ENCODE data around the gene RAE1. TPM values are rescaled to one million over a fixed set of nuclear protein-coding genes. Genes with fewer than 3 reads are reported as not detected.

RAE1 gene
- polyA plus RNA-seq, 2 donors, result 8.6 to 25.0 TPM

GRCh38 chr20:57323034-57323433 is 28.0 kb upstream of the RAE1 start:
- Histone ChIP-seq H3K27me3 (ENCODE audit: control insufficient read depth in 1 of 2, insufficient read depth in 2 of 2, low read length in 2 of 2) (no peaks in the 10 kb centered on the region), H3K36me3 (ENCODE audit: control insufficient read depth in 2 of 2, insufficient read depth in 2 of 2, low read length in 1 of 2) (no peaks in the 10 kb centered on the region), H3K9me3 (ENCODE audit: control insufficient read depth in 2 of 2, insufficient read depth in 1 of 2, low read depth in 1 of 2, low read length in 1 of 2) (no peaks in the 10 kb centered on the region), H3K27ac (ENCODE audit: low read depth in 2 of 2, low read length in 1 of 2) (peak overlapping the region; percentile 88), H3K4me3 (ENCODE audit: low read depth in 1 of 2, low read length in 2 of 2) (no peak overlapping the region), H3K4me1 (ENCODE audit: control insufficient read depth in 2 of 2, insufficient read depth in 2 of 2, low read length in 1 of 2) (peaks cover 4 to 13% of the 10 kb centered on the region in 2 donors)
- 6 to 20% methylated on average over 6 of the region's 6 CpGs for whole genome bisulfite sequencing, 2 donors

- Histone ChIP-seq H3K4me1 (ENCODE audit: control insufficient read depth in 2 of 2, insufficient read depth in 2 of 2, low read length in 1 of 2) (peaks cover 2 to 13% of the 10 kb centered on the region in 2 donors), H3K27ac (ENCODE audit: low read depth in 2 of 2, low read length in 1 of 2) (peak overlapping the region; percentile 56 to 64), H3K27me3 (ENCODE audit: control insufficient read depth in 1 of 2, insufficient read depth in 2 of 2, low read length in 2 of 2) (no peaks in the 10 kb centered on the region), H3K9me3 (ENCODE audit: control insufficient read depth in 2 of 2, insufficient read depth in 1 of 2, low read depth in 1 of 2, low read length in 1 of 2) (no peaks in the 10 kb centered on the region), H3K4me3 (ENCODE audit: low read depth in 1 of 2, low read length in 2 of 2) (no peak overlapping the region), H3K36me3 (ENCODE audit: control insufficient read depth in 2 of 2, insufficient read depth in 2 of 2, low read length in 1 of 2) (no peaks in the 10 kb centered on the region)
- WGBS, 2 donors, result 73 to 78% methylated on average over 12 of the region's 12 CpGs
These were observed 25.3 kb upstream of the RAE1 start for GRCh38 chr20:57325632-57326356.

GRCh38 chr20:57326667-57327455 is 24.2 kb upstream of the RAE1 start:
- Histone ChIP-seq H3K36me3 (ENCODE audit: control insufficient read depth in 2 of 2, insufficient read depth in 2 of 2, low read length in 1 of 2) (no peaks in the 10 kb centered on the region), H3K27ac (ENCODE audit: low read depth in 2 of 2, low read length in 1 of 2) (peak overlapping the region; percentile 64 to 83), H3K9me3 (ENCODE audit: control insufficient read depth in 2 of 2, insufficient read depth in 1 of 2, low read depth in 1 of 2, low read length in 1 of 2) (no peaks in the 10 kb centered on the region), H3K4me3 (ENCODE audit: low read depth in 1 of 2, low read length in 2 of 2) (no peak overlapping the region), H3K4me1 (ENCODE audit: control insufficient read depth in 2 of 2, insufficient read depth in 2 of 2, low read length in 1 of 2) (peaks cover 0 to 13% of the 10 kb centered on the region in 2 donors), H3K27me3 (ENCODE audit: control insufficient read depth in 1 of 2, insufficient read depth in 2 of 2, low read length in 2 of 2) (no peaks in the 10 kb centered on the region)
- 34 to 48% methylated on average over 8 of the region's 8 CpGs for WGBS, 2 donors

GRCh38 chr20:57327820-57328219 is 23.2 kb upstream of the RAE1 start:
- 65 to 67% methylated on average over 6 of the region's 6 CpGs for WGBS, 2 donors
- Histone ChIP-seq H3K4me3 (ENCODE audit: low read depth in 1 of 2, low read length in 2 of 2) (no peak overlapping the region), H3K27ac (ENCODE audit: low read depth in 2 of 2, low read length in 1 of 2) (peak overlapping the region in 1 of 2 donors; percentile 3), H3K9me3 (ENCODE audit: control insufficient read depth in 2 of 2, insufficient read depth in 1 of 2, low read depth in 1 of 2, low read length in 1 of 2) (no peaks in the 10 kb centered on the region), H3K36me3 (ENCODE audit: control insufficient read depth in 2 of 2, insufficient read depth in 2 of 2, low read length in 1 of 2) (no peaks in the 10 kb centered on the region), H3K4me1 (ENCODE audit: control insufficient read depth in 2 of 2, insufficient read depth in 2 of 2, low read length in 1 of 2) (peaks cover 0 to 13% of the 10 kb centered on the region in 2 donors), H3K27me3 (ENCODE audit: control insufficient read depth in 1 of 2, insufficient read depth in 2 of 2, low read length in 2 of 2) (no peaks in the 10 kb centered on the region)

GRCh38 chr20:57329608-57330221 is 21.3 kb upstream of the RAE1 start, which contains the start of gene SPO11:
SPO11 (plus strand) TSS chr20:57329803; CDS start chr20:57329868, 65 bp downstream.
- H3K27ac ChIP-seq (ENCODE audit: low read depth in 2 of 2, low read length in 1 of 2), result no peak within 1 kb of the TSS
- no peaks in the 10 kb centered on the region for H3K27me3 ChIP-seq (ENCODE audit: control insufficient read depth in 1 of 2, insufficient read depth in 2 of 2, low read length in 2 of 2)
- no peak within 1 kb of the TSS for H3K4me3 ChIP-seq (ENCODE audit: low read depth in 1 of 2, low read length in 2 of 2)
- H3K9me3 ChIP-seq (ENCODE audit: control insufficient read depth in 2 of 2, insufficient read depth in 1 of 2, low read depth in 1 of 2, low read length in 1 of 2), result no peaks in the 10 kb centered on the region
- H3K4me1 ChIP-seq (ENCODE audit: control insufficient read depth in 2 of 2, insufficient read depth in 2 of 2, low read length in 1 of 2), result peaks cover 0 to 11% of the 10 kb centered on the region in 2 donors
- 66 to 74% methylated on average over 40 of the region's 40 CpGs for WGBS, 2 donors
- no peaks in the 10 kb centered on the region for H3K36me3 ChIP-seq (ENCODE audit: control insufficient read depth in 2 of 2, insufficient read depth in 2 of 2, low read length in 1 of 2)

GRCh38 chr20:57330998-57331397 is 20.1 kb upstream of the RAE1 start:
- Histone ChIP-seq H3K36me3 (ENCODE audit: control insufficient read depth in 2 of 2, insufficient read depth in 2 of 2, low read length in 1 of 2) (no peaks in the 10 kb centered on the region), H3K27me3 (ENCODE audit: control insufficient read depth in 1 of 2, insufficient read depth in 2 of 2, low read length in 2 of 2) (no peaks in the 10 kb centered on the region), H3K4me1 (ENCODE audit: control insufficient read depth in 2 of 2, insufficient read depth in 2 of 2, low read length in 1 of 2) (peaks cover 0 to 7% of the 10 kb centered on the region in 2 donors), H3K27ac (ENCODE audit: low read depth in 2 of 2, low read length in 1 of 2) (no peak overlapping the region), H3K4me3 (ENCODE audit: low read depth in 1 of 2, low read length in 2 of 2) (no peak overlapping the region), H3K9me3 (ENCODE audit: control insufficient read depth in 2 of 2, insufficient read depth in 1 of 2, low read depth in 1 of 2, low read length in 1 of 2) (no peaks in the 10 kb centered on the region)
- 36 to 48% methylated on average over 8 of the region's 8 CpGs for WGBS, 2 donors

- H3K4me1 ChIP-seq (ENCODE audit: control insufficient read depth in 2 of 2, insufficient read depth in 2 of 2, low read length in 1 of 2), result peaks cover 0 to 2% of the 10 kb centered on the region in 2 donors
- no peaks in the 10 kb centered on the region for H3K36me3 ChIP-seq (ENCODE audit: control insufficient read depth in 2 of 2, insufficient read depth in 2 of 2, low read length in 1 of 2)
- H3K9me3 ChIP-seq (ENCODE audit: control insufficient read depth in 2 of 2, insufficient read depth in 1 of 2, low read depth in 1 of 2, low read length in 1 of 2), result no peaks in the 10 kb centered on the region
- H3K27ac ChIP-seq (ENCODE audit: low read depth in 2 of 2, low read length in 1 of 2), result no peak overlapping the region
- no peak overlapping the region for H3K4me3 ChIP-seq (ENCODE audit: low read depth in 1 of 2, low read length in 2 of 2)
- no peaks in the 10 kb centered on the region for H3K27me3 ChIP-seq (ENCODE audit: control insufficient read depth in 1 of 2, insufficient read depth in 2 of 2, low read length in 2 of 2)
- 38 to 40% methylated on average over 1 of the region's 1 CpG for WGBS, 2 donors
These were observed 18.7 kb upstream of the RAE1 start for GRCh38 chr20:57332105-57333089.

GRCh38 chr20:57335392-57335791 is 15.7 kb upstream of the RAE1 start:
- no peak overlapping the region for H3K4me3 ChIP-seq (ENCODE audit: low read depth in 1 of 2, low read length in 2 of 2)
- 56 to 70% methylated on average over 2 of the region's 2 CpGs for WGBS, 2 donors
- H3K9me3 ChIP-seq (ENCODE audit: control insufficient read depth in 2 of 2, insufficient read depth in 1 of 2, low read depth in 1 of 2, low read length in 1 of 2), result no peaks in the 10 kb centered on the region
- no peaks in the 10 kb centered on the region for H3K27me3 ChIP-seq (ENCODE audit: control insufficient read depth in 1 of 2, insufficient read depth in 2 of 2, low read length in 2 of 2)
- no peak overlapping the region for H3K27ac ChIP-seq (ENCODE audit: low read depth in 2 of 2, low read length in 1 of 2)
- no peaks in the 10 kb centered on the region for H3K4me1 ChIP-seq (ENCODE audit: control insufficient read depth in 2 of 2, insufficient read depth in 2 of 2, low read length in 1 of 2)
- H3K36me3 ChIP-seq (ENCODE audit: control insufficient read depth in 2 of 2, insufficient read depth in 2 of 2, low read length in 1 of 2), result no peaks in the 10 kb centered on the region

- no peaks in the 10 kb centered on the region for H3K9me3 ChIP-seq (ENCODE audit: control insufficient read depth in 2 of 2, insufficient read depth in 1 of 2, low read depth in 1 of 2, low read length in 1 of 2)
- no peak overlapping the region for H3K27ac ChIP-seq (ENCODE audit: low read depth in 2 of 2, low read length in 1 of 2)
- no peaks in the 10 kb centered on the region for H3K27me3 ChIP-seq (ENCODE audit: control insufficient read depth in 1 of 2, insufficient read depth in 2 of 2, low read length in 2 of 2)
- H3K4me1 ChIP-seq (ENCODE audit: control insufficient read depth in 2 of 2, insufficient read depth in 2 of 2, low read length in 1 of 2), result no peaks in the 10 kb centered on the region
- H3K4me3 ChIP-seq (ENCODE audit: low read depth in 1 of 2, low read length in 2 of 2), result no peak overlapping the region
- 77 to 83% methylated on average over 2 of the region's 2 CpGs for WGBS, 2 donors
- H3K36me3 ChIP-seq (ENCODE audit: control insufficient read depth in 2 of 2, insufficient read depth in 2 of 2, low read length in 1 of 2), result no peaks in the 10 kb centered on the region
These were observed 9.4 kb upstream of the RAE1 start for GRCh38 chr20:57341663-57342062.

All from esophagus (tissue), 2 donors.